RWPE1 (cell line): ENCODE results near the gene RHCE.
"Not testable (repeated sequence)": the region's sequence is repeated elsewhere in the genome, so short reads cannot be mapped to it uniquely, and the experiment has no call there.

ENCODE experiments used
- CTCF ChIA-PET: fragments of 350-600 bp; sonication (Branson Sonifier 250); formaldehyde crosslinking; extraction: SDS; loops from one replicate; lab custom pipeline; 2021; lab: Yijun Ruan, JAX
- POLR2A ChIA-PET: fragments of 400-600 bp; formaldehyde crosslinking; extraction: SDS; loops from one replicate; lab custom pipeline; 2020; ENCODE audit warnings: antibody characterized with exemption; ENCODE audit not compliant: low non-redundant PET; lab: Yijun Ruan, JAX
- DNase-seq: peaks from one replicate; pipeline ENCODE4 v3.0.0; 2012; ENCODE audit warnings: low spot score
- H3K27ac ChIP-seq: fragments of 450-650 bp; 2 replicates; pipeline ENCODE4 v1.5.1; 2017
- TF ChIP-seq, protein P1 (sequence below): fragments of 450-650 bp; conservative IDR thresholded peaks from 2 replicates; pipeline ENCODE4 v1.5.1; 2017; ENCODE audit warnings: low read depth, mild to moderate bottlenecking

RHCE gene

DNA sequence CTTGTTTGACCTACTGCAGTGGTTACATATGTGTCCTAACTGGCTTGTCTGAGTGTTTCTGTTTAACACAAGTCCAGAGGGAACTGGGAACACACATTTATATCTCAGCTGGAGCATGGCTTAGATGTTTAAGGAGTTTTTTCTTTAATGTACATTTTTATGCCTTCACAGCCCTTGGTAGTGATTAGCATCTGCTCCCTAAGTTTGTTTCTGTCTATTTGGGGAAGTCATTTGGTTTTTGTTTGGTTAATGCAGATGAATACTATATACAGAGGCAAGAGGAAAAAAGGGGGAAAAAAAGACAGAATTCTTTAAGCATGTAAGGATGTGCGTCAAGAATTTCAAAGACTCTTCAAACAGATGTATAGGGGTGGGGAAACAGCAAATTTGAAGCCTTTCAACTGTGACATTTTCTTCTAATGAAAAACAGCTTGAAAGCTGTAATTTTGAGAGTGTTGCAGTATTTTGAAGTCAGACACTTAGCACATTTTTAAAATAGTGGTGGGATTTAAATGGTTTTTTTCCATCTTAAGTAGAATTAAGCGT is 25.4 kb upstream of the RHCE start:
- ChIA-PET POLR2A (no interaction called here), CTCF (no interaction called here)
- no peak for DNase-seq

GRCh38 chr1:25444604-25445003 is 24.0 kb upstream of the RHCE start:
- H3K27ac ChIP-seq, POLR2A ChIA-PET, DNase-seq: not testable (repeated sequence)
- CTCF ChIA-PET = interaction anchor here (0.6 kb wide), 1 partner anchor 23 kb away, joined by 5 read pairs; no protein-coding TSS in a partner anchor

More for the DNA sequence above, 25.4 kb upstream of the RHCE start:
- H3K27ac ChIP-seq = no peak overlapping the region
- TF ChIP-seq, protein P1, sequence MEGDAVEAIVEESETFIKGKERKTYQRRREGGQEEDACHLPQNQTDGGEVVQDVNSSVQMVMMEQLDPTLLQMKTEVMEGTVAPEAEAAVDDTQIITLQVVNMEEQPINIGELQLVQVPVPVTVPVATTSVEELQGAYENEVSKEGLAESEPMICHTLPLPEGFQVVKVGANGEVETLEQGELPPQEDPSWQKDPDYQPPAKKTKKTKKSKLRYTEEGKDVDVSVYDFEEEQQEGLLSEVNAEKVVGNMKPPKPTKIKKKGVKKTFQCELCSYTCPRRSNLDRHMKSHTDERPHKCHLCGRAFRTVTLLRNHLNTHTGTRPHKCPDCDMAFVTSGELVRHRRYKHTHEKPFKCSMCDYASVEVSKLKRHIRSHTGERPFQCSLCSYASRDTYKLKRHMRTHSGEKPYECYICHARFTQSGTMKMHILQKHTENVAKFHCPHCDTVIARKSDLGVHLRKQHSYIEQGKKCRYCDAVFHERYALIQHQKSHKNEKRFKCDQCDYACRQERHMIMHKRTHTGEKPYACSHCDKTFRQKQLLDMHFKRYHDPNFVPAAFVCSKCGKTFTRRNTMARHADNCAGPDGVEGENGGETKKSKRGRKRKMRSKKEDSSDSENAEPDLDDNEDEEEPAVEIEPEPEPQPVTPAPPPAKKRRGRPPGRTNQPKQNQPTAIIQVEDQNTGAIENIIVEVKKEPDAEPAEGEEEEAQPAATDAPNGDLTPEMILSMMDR = no peak

DNA sequence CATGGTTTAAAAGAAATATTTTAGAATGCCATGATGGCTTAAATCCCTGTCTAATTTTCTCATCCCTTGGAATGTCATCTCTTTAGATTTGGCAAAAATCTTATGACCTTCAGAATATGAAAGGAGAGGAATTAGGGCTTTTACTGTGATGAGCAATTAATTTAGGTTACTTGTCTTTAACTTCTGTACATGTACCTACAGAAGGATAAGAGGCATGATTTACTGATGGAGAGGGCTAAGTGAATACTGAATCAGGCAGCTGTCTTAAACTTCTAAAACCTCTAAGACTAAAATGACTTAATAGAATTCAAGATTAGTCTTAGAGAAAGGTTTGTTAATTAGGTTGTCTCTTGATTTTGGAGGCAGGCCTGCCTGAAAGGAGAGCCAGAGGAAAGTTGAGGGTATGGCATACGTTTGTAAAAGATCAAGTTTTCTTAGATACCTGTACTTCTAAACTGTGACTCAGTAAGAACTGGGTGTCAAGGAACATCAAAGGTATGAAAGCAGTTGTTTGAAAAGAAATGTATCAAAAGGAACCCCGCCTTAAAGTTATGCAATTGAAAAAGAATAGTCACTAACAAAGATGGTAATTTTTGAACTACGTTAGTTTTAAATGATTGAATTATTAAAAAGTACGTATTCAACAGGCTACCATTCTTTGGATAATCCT is 22.5 kb upstream of the RHCE start:
- TF ChIP-seq, protein P1 = no peak
- ChIA-PET POLR2A (no interaction called here), CTCF (interaction anchor here (0.6 to 0.9 kb wide), 2 partner anchors 41 to 78 kb away, joined by 4 to 5 read pairs; no protein-coding TSS in a partner anchor)
- H3K27ac ChIP-seq = no peak overlapping the region
- no peak for DNase-seq

- TF ChIP-seq, protein P1 = no peak
- ChIA-PET CTCF (interaction anchor here (0.7 to 1.0 kb wide), 4 partner anchors 14 to 1030 kb away, joined by 3 to 4 read pairs (median 4); partner anchors contain the start of gene HMGN2), POLR2A (no interaction called here)
- DNase-seq = no peak
- no peak overlapping the region for H3K27ac ChIP-seq
These were observed 21.6 kb upstream of the RHCE start for GRCh38 chr1:25442178-25442577.

DNA sequence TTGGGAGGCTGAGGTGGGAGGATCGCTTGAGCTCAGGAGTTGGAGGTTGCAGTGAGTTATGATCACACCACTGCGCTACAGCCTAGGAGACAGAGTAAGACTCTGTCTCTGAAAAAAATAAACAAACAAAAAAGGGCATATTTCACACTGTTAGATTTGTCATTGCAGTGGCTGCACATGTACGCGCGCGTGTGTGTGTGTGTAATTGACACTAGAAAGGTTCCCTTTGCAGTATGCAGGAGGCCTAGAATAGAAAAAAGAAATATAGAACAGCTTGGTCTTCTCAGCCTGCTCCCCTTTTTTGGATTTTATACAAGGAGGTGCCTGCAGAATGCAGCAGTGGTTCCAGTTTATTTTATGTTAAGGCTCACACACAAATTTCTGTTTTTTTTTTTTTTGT is 18.7 kb upstream of the RHCE start:
- TF ChIP-seq, protein P1 = no peak
- no peak for DNase-seq
- ChIA-PET CTCF (interaction anchor here (0.7 kb wide), 2 partner anchors 400 to 402 kb away, joined by 4 to 5 read pairs; no protein-coding TSS in a partner anchor), POLR2A (no interaction called here)
- H3K27ac ChIP-seq = no peak overlapping the region

DNA sequence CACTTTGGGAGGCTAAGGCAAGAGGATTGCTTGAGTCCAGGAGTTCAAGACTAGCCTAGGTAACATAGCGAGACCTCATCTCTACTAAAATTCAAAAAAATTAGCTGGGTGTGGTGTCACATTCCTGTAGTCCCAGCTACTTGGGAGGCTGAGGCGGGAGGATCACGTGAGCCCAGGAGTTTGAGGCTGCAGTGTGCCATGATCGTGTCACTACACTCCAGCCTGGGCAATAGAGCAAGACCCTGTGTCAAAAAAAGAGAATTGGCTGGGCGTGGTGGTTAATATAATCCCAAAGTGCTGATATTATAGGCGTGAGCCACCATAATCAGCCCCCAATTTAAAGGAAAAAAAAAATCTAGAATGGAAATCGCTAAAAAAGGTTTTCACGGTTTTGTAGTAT is 17.0 kb upstream of the RHCE start:
- ChIA-PET CTCF (no interaction called here), POLR2A (no interaction called here)
- no peak for DNase-seq
- TF ChIP-seq, protein P1 = no peak
- H3K27ac ChIP-seq = no peak overlapping the region

DNA sequence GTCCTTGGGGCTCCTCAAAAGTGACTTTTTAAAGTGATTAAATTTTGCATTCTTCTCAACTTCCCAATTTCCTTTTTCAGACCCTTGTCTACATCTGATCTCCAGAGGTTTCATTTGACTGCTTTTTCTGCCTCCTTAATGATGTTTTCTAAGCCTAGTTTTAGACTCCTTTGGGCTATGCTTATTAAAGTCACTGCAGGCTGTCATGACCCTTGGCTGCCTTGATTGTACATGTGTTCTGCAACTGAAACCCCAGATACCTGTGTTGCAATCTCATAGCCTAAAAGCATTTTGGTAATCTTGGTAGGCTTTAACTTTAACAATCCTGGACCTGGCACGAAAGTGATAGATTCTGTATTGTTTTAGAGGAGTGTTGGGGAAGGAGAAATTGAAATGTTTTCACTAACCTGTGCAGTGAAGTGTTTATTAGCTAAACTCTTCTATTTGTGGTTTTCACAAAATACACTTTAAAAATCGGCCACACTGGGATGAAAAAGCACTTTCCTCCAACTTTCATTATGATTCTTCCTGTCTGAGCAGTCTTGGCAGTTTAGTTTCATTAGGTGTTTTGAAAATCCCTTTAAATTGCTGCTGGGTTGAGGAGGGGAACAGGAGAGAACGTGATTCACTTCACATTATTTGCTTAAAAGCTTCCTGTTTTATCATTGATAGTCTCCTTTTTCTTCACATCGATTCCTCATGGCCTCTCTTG is 14.9 kb upstream of the RHCE start:
- CTCF ChIA-PET = no interaction called here
- TF ChIP-seq, protein P1 = no peak
- H3K27ac ChIP-seq = no peak overlapping the region
- POLR2A ChIA-PET = no interaction called here
- no peak for DNase-seq
